NCI-H2196 (cell line): ENCODE measurements around the gene ADRA2A.

Source experiments
- DNase-seq: peaks from one replicate; lab custom pipeline; 2025; ENCODE audit not compliant: unreplicated experiment; lab: John Stamatoyannopoulos, UW

ADRA2A gene

GRCh38 chr10:111083222-111084095 is 6.6 kb downstream of the ADRA2A start:
- no peak for DNase-seq

GRCh38 chr10:111084366-111085255 is 7.8 kb downstream of the ADRA2A start:
- DNase-seq: no peak

- no peak for DNase-seq
Measured at GRCh38 chr10:111085690-111086353, 9.0 kb downstream of the ADRA2A start.

- DNase-seq: no peak
Measured at GRCh38 chr10:111086574-111086973, 9.7 kb downstream of the ADRA2A start.

GRCh38 chr10:111087331-111087756 is 10.5 kb downstream of the ADRA2A start:
- DNase-seq: no peak

- no peak for DNase-seq
Measured at GRCh38 chr10:111087968-111088505, 11.2 kb downstream of the ADRA2A start.

GRCh38 chr10:111089293-111089692 is 12.5 kb downstream of the ADRA2A start:
- DNase-seq: no peak

- no peak for DNase-seq
Measured at GRCh38 chr10:111091833-111092232, 15.0 kb downstream of the ADRA2A start.

GRCh38 chr10:111093741-111094380 is 17.0 kb downstream of the ADRA2A start:
- DNase-seq: no peak

- no peak for DNase-seq
Measured at GRCh38 chr10:111098679-111099437, 22.0 kb downstream of the ADRA2A start.

GRCh38 chr10:111100198-111100597 is 23.4 kb downstream of the ADRA2A start:
- DNase-seq: no peak

GRCh38 chr10:111101796-111102195 is 25.0 kb downstream of the ADRA2A start:
- no peak for DNase-seq

- DNase-seq: no peak
Measured at GRCh38 chr10:111102359-111102837, 25.6 kb downstream of the ADRA2A start.

- DNase-seq: no peak
Measured at GRCh38 chr10:111103196-111103840, 26.5 kb downstream of the ADRA2A start.

GRCh38 chr10:111104811-111105210 is 28.0 kb downstream of the ADRA2A start:
- DNase-seq: no peak

- no peak for DNase-seq
Measured at GRCh38 chr10:111106081-111106480, 29.3 kb downstream of the ADRA2A start.

GRCh38 chr10:111107023-111107422 is 30.2 kb downstream of the ADRA2A start:
- no peak for DNase-seq

GRCh38 chr10:111107846-111108245 is 31.0 kb downstream of the ADRA2A start:
- DNase-seq: no peak

GRCh38 chr10:111108441-111108840 is 31.6 kb downstream of the ADRA2A start:
- no peak for DNase-seq
